Nephron (organoid): ENCODE results near the gene ERGIC1.

Experiments used
- H3K27ac Mint-ChIP-seq, 3 experiments: 2 replicates each; pipeline ENCODE4 v1.8.0; 2020; ENCODE audit warnings: mixed read lengths in 3 of 3, mild to moderate bottlenecking in 2 of 3, moderate library complexity in 1 of 3
- H3K27me3 Mint-ChIP-seq: 2 replicates; pipeline ENCODE4 v1.8.0; 2021; ENCODE audit warnings: low read depth, mild to moderate bottlenecking, moderate library complexity, mixed read lengths
- H3K36me3 Mint-ChIP-seq: 2 replicates; pipeline ENCODE4 v1.8.0; 2020; ENCODE audit warnings: low read depth, mixed read lengths
- H3K4me1 Mint-ChIP-seq: 2 replicates; pipeline ENCODE4 v1.8.0; 2020; ENCODE audit warnings: mixed read lengths
- H3K4me3 Mint-ChIP-seq, 3 experiments: 2 replicates each; pipeline ENCODE4 v1.8.0; 2020; ENCODE audit warnings: mild to moderate bottlenecking in 3 of 3, mixed read lengths in 3 of 3, moderate library complexity in 2 of 3
- H3K9me3 Mint-ChIP-seq: 2 replicates; pipeline ENCODE4 v1.8.0; 2020; ENCODE audit warnings: mixed read lengths
- TF ChIP-seq, protein P1 (sequence below), 3 experiments: fragments of 200-600 bp; sonication (generic); IDR thresholded peaks; one replicate each; pipeline ENCODE4 v1.5.0; 2021; ENCODE audit warnings: antibody characterized with exemption in 3 of 3; ENCODE audit not compliant: unreplicated experiment in 3 of 3

ERGIC1 gene

DNA sequence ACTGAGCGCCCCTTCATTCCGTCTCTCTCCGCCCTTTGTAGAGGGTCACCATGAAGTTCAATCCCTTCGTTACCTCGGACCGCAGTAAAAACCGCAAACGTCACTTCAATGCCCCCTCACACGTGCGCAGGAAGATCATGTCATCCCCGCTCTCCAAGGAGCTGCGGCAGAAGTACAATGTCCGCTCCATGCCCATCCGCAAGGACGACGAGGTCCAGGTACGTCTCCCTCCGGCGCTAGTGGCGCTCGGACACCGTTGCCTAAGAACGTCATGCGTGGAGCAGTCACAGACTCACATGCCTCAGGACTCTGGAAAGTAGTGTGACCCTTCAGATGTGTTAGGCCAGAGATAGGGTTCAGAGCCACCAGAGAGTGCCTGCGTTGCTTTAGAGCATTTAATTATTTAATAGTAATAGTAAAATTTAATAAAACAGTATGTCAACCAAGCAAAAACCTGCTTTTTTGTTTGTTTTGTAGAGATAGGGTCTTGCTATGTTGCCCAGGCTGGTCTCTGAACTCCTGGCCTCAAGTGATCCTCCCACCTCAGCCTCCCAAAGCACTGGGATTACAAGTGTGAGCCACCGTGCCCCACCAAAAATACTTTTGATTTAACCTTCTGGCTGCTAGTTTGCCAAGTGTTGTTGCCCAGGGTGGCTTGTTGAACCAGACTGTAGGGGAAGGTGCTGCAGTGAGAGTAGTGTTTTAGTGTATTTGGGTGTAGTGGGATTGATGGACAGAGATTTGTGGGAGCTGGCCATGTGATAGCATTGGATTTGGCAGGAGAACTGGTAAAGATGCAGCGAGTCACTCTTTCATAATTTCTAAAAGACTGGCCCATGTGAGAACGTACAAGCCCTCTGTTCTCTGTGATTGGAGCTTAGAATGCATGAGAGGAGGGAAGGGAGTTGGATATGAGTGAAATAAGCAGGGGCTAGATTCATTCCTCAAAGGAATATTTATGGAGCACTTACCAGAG lies 126.1 kb downstream of the ERGIC1 start:
- H3K27ac Mint-ChIP-seq, result peak overlapping the region; percentile 69 to 91 (median 85)
- peaks cover 42% of the 10 kb centered on the region for H3K4me1 Mint-ChIP-seq
- H3K4me3 Mint-ChIP-seq, result peak overlapping the region; percentile 96 to 99 (median 98)
- TF ChIP-seq, protein P1, sequence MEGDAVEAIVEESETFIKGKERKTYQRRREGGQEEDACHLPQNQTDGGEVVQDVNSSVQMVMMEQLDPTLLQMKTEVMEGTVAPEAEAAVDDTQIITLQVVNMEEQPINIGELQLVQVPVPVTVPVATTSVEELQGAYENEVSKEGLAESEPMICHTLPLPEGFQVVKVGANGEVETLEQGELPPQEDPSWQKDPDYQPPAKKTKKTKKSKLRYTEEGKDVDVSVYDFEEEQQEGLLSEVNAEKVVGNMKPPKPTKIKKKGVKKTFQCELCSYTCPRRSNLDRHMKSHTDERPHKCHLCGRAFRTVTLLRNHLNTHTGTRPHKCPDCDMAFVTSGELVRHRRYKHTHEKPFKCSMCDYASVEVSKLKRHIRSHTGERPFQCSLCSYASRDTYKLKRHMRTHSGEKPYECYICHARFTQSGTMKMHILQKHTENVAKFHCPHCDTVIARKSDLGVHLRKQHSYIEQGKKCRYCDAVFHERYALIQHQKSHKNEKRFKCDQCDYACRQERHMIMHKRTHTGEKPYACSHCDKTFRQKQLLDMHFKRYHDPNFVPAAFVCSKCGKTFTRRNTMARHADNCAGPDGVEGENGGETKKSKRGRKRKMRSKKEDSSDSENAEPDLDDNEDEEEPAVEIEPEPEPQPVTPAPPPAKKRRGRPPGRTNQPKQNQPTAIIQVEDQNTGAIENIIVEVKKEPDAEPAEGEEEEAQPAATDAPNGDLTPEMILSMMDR (IDR thresholded peaks at IDR 0.05; ENCODE audit: unreplicated experiment in 3 of 3), result no peak
- no peaks in the 10 kb centered on the region for H3K27me3 Mint-ChIP-seq
- peaks cover 13% of the 10 kb centered on the region for H3K36me3 Mint-ChIP-seq
- no peaks in the 10 kb centered on the region for H3K9me3 Mint-ChIP-seq

DNA sequence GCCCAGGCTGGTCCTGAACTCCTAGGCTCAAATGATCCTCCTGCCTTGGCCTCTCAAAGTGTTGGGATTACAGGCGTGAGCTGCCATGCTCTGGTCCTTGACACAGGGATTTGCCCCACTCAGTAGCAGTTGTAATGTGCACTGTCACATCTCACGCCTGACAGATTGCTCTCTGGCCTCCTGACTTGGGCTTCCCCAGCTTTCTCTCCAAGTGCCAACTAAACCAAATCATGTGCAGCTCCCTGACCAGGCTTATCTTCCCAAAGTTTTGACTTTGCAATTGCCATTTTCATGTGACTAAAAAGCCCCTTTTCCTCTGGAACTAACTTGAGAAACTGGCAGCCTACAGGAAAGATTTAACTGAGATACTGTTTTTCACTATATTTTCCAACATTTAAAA lies 135.9 kb downstream of the ERGIC1 start:
- H3K4me1 Mint-ChIP-seq, result peaks cover 15% of the 10 kb centered on the region
- no peak overlapping the region for H3K27ac Mint-ChIP-seq
- peaks cover 5% of the 10 kb centered on the region for H3K27me3 Mint-ChIP-seq
- TF ChIP-seq, protein P1 (IDR thresholded peaks at IDR 0.05; ENCODE audit: unreplicated experiment in 3 of 3), result no peak
- no peaks in the 10 kb centered on the region for H3K9me3 Mint-ChIP-seq
- peaks cover 31% of the 10 kb centered on the region for H3K36me3 Mint-ChIP-seq
- H3K4me3 Mint-ChIP-seq, result no peak overlapping the region

DNA sequence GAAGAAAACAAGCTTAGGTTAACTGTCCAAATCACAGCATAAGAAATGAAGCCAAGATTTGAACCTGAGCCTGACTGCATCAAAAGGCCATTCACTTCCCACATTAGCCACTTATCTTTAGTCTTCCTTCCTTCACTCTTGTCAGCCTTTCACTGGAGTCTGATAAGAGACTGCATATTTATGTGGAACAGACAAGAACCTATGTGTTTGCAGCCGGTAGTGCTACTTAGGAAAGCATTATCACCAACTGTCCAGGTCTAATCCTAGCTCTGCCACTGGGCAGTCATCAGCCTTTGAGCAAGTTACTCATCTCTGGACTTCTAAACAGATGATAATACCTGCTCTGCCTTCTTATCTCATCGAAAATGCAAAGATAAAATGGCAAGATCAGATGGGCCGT lies 137.4 kb downstream of the ERGIC1 start:
- H3K4me3 Mint-ChIP-seq, result no peak overlapping the region
- no peaks in the 10 kb centered on the region for H3K9me3 Mint-ChIP-seq
- peaks cover 9% of the 10 kb centered on the region for H3K4me1 Mint-ChIP-seq
- peak overlapping the region in 1 of 3 experiments; percentile 44 for H3K27ac Mint-ChIP-seq
- peaks cover 19% of the 10 kb centered on the region for H3K36me3 Mint-ChIP-seq
- H3K27me3 Mint-ChIP-seq, result peaks cover 19% of the 10 kb centered on the region
- TF ChIP-seq, protein P1 (IDR thresholded peaks at IDR 0.05; ENCODE audit: unreplicated experiment in 3 of 3), result no peak

DNA sequence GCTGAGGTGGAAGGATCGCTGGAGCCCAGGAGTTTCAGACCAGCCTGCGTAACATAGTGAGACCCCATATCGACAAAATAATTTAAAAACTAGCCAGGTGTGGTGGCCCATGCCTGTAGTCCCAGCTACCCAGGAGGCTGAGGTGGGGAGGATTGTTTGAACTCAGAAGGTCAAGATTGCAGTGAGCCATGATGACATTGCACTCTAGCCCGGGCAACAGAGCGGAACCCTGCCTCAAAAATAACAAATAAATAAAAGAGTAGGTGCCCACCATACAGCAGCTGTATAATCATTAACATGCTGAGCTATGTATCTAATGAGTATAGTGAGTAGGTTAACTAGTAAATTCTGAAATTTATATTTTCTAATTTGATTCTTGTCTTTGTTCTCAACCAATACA lies 138.5 kb downstream of the ERGIC1 start:
- H3K27me3 Mint-ChIP-seq, result peaks cover 19% of the 10 kb centered on the region
- H3K27ac Mint-ChIP-seq, result peak overlapping the region; percentile 34 to 90 (median 67)
- no peaks in the 10 kb centered on the region for H3K9me3 Mint-ChIP-seq
- TF ChIP-seq, protein P1 (IDR thresholded peaks at IDR 0.05; ENCODE audit: unreplicated experiment in 3 of 3), result no peak
- peaks cover 17% of the 10 kb centered on the region for H3K36me3 Mint-ChIP-seq
- no peak overlapping the region for H3K4me3 Mint-ChIP-seq
- H3K4me1 Mint-ChIP-seq, result peaks cover 9% of the 10 kb centered on the region

DNA sequence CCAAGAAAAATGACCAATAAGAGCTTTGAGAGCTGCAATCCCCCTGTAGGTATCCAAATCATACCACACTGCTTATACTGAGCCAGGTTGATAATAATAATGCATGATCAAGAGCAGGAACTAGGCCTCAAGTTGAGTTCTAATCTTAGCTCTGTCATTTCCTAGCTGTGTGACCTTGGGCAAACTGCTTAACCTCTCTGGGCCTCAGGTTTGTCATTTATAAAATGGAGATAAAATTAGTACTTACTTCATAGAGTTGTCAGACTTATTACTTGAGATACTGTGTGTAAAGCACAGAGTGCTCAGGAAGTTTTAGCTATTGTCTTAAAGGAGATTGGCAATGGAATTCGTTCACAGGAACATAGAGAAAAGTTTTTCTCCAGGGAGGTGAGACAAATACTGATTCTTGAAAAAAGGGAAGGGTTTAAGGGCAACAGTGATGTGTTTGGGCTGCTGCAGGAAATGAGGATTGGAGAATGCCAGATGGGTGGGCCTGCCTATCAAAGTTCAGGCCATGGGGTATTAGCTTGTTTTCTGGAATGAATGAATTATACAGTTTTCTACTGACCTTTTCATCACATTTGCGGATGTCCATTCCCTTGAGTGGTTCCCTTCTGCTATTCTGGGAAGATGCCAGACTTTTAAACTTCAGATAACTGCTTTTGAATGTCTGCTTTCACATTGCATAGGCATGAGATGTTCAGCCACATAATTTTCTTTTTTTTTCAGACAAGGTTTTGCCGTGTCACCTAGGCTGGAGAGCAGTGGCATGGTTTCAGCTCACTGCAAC lies 139.3 kb downstream of the ERGIC1 start:
- TF ChIP-seq, protein P1 (IDR thresholded peaks at IDR 0.05; ENCODE audit: unreplicated experiment in 3 of 3), result no peak

More for the DNA sequence above, 139.3 kb downstream of the ERGIC1 start:
- Mint-ChIP-seq H3K4me1 (peaks cover 9% of the 10 kb centered on the region), H3K9me3 (no peaks in the 10 kb centered on the region), H3K27me3 (peaks cover 22% of the 10 kb centered on the region), H3K4me3 (no peak overlapping the region), H3K36me3 (peaks cover 14% of the 10 kb centered on the region), H3K27ac (peak overlapping the region; percentile 34 to 90 (median 83))
